Measurements from ENCODE around the gene KLHL7.

Gene KLHL7, protein sequence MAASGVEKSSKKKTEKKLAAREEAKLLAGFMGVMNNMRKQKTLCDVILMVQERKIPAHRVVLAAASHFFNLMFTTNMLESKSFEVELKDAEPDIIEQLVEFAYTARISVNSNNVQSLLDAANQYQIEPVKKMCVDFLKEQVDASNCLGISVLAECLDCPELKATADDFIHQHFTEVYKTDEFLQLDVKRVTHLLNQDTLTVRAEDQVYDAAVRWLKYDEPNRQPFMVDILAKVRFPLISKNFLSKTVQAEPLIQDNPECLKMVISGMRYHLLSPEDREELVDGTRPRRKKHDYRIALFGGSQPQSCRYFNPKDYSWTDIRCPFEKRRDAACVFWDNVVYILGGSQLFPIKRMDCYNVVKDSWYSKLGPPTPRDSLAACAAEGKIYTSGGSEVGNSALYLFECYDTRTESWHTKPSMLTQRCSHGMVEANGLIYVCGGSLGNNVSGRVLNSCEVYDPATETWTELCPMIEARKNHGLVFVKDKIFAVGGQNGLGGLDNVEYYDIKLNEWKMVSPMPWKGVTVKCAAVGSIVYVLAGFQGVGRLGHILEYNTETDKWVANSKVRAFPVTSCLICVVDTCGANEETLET

DNA sequence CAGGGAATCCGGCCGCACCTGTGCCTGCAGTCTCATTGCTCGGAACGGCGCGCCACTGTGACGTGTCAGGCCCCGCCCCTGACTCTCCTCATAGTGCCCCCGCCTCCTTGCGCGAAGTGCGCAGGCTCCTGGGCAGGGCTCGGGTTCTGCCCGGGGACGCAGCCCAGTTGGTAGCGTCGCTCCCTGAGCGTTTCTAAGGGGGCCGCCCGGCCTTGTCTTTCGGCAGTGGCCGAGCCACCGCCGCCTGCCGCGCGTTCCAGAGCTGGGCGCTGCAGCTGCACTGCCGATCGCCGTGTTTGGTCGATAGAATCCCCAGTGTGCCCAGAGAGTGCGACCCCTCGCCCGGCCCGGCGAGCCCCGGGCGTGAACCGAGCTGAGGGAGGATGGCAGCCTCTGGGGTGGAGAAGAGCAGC, at the start of gene KLHL7:
TSS of gene KLHL7 (plus strand) at position 142 of the 413 bp plus-strand sequence. CDS start at position 384, 242 bp downstream.
- DNase-seq, result peak; percentile 91

DNA sequence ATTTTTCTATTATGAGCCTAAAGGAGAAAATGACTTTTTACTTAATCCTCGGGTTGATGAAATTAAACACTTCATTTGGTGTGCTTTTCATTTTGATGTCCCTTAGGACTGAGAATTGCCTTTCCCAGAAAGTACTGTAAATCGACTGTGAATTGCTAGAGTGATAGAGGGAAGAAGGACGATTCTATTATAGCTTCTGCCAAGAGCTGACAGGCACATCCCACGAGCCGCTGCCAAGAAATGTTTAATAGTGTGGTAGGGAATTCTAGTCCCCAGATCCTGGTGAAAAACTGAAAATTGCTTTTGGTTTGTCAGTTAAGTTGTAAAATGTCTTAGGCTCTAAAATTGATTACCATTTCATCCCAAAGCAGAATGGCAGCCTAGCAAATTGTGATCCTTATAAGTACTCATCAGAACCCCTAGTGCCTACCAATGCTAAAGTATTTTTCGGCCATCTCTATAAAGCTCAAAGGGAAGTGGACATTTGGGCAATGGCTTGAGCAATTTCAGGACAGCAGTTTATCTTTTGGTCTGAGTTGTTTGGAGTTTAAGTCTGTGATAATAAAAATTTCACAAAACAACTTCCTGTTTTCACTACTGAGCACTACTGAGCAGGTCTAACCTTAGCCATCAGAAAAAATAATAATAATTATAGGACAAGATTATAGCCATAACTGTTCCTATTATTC, 47.0 kb upstream of the KLHL7 start:
- DNase-seq, result no peak

DNA sequence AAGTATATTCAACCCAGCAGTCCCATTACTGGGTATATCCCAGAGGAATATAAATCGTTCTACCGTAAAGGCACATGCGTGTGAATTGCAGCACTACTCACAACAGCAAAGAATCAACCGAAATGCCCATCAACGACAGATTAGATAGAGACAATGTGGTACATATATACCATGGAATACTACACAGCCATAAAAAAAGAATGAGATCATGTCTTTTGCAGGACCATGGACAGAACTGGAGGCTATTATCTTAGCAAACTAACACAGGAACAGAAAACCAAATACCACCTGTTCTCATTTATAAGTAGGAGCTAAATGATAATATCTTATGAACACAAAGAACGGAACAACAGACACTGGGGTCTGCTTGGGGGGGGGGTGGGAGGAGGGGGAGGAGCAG, 44.3 kb upstream of the KLHL7 start:
- no peak for DNase-seq

DNA sequence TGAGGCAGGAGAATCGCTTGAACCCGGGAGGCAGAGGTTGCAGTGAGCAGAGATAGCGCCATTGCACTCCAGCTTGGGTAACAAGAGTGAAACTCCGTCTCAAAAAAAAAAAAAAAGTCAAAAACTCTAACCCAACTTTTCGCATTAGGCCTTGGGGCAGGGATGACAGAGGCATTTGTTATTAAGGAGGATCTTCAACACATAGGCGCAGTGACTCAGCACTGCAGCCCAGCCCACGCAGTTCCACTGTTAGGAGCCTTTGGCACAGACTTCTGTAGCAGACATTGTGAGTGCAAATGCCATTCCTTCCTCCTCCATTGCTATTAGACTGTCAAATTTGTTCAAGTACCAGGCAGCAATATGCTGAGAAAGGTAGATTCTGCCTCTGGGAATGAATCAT, 43.1 kb upstream of the KLHL7 start:
- DNase-seq, result peak; percentile 53

DNA sequence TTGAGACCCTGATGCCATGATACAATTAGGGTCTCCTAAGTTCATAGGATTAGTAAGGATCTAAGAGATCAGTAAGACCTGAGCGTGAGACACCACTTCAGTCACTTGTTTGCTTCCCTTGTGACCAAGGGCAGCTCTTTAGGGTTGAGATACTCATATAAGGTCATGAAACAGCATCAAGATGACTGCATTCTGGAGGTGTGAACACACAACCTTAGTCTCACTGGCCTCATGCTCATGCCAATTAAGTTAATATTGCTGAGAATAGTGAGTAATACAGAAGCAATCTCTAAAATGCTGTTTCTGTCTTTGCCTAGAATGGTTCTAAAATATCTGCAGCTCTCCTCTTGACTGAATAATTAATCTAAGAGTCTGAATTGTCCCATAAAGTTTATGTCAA, 39.6 kb upstream of the KLHL7 start:
- peak; percentile 77 for DNase-seq

DNA sequence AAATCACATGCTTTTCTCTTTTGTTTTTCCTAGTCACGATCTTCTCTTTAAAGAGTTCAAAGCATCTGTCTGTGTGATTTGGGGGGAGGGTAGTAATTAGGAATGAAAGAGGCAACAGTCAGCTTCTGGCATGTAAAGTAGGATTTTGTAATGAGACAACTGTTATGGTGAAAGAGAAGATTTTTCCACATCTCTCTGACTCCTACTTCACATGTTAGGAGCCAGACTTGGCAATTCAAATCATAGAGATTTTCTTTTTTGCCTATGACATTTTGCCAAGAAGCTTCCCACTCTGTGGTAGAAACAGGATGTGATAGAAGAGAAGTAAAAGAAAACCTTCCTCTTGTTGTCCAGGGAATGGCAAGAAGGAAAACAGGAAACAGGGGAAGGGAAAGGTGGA, 38.3 kb upstream of the KLHL7 start:
- peak; percentile 66 for DNase-seq

DNA sequence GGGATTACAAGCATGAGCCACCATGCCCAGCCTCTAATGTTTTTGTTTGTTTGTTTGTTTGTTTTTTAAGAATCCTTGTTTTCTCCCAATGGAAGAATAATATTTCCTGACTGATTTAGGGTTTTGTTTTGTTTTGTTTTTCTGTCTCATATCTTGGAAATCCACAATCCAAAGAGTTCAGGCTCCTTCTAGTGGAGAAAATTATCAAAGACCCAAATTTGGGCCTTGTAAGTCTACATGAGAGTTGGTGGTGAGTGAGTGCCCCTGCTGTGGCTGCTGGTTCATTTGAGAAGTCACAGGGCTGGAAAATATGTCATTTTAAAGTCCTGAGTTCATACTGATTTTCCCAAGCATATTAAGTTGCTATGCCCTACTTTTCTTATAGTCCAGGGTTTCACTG, 33.5 kb upstream of the KLHL7 start:
- peak; percentile 19 for DNase-seq

DNA sequence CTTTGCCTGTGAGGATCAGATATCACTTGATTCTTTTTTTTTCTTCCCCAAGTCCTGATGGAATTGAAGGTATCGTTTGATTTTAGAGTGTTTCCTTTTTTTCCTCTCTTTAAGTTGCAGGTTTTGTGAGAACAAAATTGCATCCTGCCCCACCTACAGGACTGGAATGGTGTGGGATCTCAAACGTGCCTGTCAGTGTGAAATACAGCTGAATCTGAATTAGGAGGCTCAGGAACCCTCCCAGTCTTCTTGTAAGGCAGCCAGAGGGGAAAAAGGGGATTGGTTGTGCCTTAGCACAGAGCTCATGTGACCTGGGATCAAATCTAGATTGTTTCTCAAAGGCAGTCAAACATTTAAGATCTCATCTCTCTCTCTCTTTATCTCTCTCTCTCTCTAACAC, 32.7 kb upstream of the KLHL7 start:
- DNase-seq, result no peak

DNA sequence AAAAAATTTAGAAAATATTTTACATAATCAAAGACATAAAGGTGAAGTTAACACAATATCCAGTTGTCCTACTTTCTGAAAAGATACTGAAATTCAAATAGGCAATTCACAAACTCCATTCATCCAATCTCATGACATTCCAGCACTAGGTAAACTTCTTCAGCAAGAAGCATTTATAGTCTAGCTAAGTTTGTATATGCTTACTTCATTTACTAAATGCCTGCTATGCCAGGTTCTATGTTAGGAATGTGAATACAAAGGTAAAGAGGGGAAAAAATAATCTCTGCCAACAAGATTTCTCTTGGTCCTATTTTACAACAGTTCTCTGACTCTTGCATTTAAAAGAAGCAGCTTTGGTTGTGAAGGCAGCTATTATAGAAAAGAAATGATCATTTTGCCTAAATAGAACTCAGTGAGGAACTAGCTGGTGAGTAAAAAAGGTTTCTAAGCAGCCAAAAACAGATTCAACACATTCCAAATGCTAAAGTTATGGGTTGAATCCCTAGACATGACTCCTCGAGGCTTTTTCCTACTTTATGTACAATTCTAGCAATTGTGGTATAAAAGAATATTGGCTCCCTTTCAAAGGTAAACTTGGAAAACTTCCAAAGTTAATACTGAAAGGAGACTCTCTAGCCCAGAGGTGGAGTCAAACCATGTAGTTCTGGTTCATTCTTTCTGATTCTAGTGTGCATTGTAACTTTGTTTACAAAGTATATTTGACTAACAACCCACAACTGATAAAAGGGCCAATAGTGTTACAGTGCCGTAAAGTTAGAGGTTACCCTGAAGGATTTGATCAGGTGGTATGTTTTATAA, 30.9 kb upstream of the KLHL7 start:
- peak; percentile 27 for DNase-seq

DNA sequence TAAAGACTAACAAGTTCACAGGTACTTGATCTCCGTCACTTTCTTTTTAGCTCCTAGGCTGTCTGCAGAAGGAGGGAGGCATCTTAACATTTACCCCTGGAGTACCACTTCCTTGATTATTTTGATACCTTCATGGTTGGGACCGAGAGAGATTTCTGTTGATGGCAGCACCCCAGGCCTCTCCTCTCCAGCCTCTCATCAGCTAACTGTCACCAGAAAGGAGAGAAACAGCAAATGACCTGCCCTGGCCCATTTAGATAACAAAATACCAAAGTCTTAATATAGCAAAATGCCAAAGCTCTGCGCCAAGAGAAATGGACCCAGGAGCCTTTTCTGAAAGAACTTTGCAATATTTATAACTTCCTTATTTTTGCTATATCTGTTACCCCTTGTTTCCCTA, 30.0 kb upstream of the KLHL7 start:
- no peak for DNase-seq

DNA sequence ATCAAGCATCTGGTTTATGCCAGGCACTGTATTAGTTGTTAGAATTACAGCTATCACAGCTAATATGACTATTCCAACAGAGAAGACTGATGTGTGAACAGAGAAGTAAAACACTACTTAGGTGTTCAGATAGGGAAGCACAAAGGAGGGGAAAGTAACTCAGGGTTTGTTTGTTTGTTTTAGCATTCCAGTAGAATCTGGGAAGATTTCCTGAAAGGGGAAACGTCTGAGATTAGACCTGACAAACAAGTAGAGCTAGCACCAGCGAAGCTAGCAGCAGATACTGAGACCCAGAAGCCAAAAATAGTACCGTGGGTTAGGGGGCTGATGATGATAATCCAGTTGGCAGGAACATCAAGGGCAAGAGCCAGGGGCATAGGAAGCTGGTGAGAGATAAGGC, 28.8 kb upstream of the KLHL7 start:
- no peak for DNase-seq

DNA sequence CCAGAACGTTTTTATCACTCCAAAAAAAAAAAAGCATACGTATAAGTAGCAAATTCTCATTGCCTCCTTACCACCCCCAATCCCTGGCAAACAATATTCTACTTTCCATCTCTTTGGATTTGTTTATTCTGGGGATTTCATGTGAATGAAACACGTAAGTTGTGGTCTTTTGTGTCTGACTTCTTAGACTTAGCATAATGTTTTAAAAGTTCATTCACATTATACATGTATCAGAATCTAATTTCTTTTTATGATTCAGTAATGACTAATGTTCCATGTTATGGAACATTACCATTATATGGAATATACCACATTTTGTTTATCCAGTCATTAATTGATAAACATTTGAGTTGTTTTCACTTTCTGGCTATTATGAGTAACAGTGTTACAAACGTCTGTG, 12.5 kb upstream of the KLHL7 start:
- peak; percentile 70 for DNase-seq

DNA sequence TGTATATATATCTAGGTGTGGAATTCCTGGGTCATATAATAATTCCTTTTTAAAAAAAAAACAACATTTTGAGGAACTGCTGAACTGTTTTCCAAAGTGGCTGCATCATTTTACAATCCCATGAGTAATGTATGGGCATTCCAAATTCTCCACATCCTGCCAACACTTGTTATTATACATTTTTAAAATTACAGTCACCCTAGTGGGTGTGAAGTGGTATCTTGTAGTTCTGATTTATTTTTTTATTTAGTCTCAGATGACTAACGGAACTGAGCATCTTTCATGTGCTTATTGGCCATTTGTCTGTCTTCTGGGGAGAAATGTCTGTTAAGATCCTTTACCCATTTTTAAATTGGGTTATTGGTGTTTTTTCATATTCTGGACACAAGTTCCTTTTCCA, 12.0 kb upstream of the KLHL7 start:
- peak; percentile 87 for DNase-seq

DNA sequence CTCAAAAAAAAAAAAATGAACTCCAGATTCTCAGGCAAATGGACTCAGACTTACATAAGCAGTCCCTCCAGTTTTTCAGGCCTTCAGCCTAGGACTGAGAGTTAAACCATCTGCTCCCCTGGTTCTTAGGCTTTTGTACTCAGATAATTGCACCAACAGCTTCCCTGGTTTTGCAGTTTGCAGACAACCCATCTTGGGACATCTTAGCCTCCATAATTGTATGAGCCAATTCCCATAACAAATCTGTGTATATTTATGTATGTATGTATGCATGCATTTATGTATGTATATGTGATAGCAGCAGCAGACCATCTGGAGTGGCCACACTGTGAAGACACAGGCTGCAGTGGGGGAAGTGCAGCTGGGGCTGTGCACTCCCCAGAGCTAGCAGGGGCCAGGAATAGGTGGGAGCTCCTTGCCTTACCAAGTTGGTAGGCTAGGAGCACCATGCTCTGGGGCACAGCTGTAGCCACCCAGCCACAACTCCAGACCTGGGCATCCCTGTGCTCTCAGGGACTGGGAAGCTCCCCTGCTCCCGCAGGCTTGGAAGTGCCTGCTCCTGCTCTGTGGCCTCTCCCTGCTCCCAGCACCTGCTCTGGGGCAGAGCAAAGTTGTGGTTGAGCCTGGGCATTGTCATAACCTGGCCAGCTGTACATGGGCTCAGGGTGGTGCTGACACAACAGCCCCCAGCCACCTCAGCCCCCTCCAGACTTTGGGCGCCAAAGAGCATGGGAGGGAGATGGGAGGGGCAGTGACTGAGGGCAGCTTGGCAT, 8.9 kb upstream of the KLHL7 start:
- DNase-seq, result no peak

DNA sequence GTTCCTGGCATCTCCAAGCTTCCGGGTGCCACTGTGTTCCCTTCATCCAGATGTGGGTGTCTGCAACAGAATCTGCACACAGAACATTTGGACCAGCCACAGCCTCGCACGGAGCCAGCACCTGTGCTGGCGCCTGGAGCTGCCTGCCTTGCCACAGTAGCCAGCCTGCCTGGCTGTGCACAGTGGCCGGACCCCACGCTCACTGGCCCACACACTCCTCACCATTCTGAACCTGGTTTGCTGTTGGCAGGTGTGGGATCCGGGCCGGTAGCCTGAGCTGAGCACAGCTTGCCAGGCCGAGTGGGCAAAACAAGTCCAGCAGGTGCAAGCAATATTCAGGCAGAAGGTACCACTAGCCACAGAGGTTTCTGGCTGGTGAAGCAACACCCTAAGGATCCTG, 7.6 kb upstream of the KLHL7 start:
- DNase-seq, result no peak

DNA sequence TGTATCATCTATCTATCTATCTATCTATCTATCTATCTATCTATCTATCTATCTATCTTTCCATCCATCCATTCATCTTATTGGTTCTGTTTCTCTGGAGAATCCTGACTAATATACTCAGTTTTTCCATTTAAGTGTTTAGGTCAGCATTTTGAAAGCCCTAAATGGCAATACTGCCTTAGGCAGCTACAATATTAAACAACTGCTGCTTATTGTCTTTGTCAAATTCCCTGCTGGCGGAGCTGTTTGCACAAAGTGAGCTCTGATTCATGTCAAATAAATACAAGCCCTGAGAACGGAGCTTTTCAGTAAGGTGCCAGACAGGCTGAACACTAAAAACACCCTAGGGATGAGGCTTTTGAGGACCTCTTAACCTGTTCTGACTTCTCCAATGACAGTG, 7.1 kb upstream of the KLHL7 start:
- no peak for DNase-seq

DNA sequence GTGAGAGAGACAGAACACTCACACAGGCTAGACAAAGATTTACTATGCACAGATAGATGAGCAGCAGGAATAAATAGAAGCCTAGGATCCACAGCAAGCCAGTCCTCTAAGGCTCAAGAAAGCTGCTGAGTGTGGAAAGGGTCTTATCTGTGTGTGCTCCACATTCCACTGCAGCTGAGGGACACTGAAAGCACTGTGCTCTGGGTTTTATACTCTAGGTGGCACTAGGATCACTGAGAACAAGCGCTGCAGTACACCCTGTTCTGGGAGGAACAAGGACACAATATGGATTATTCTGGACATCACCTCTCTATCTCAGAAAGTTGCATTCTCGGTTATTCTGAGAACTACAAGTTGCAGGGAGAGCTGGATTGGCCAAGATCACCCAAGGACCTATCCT, 4.9 kb upstream of the KLHL7 start:
- DNase-seq, result no peak

DNA sequence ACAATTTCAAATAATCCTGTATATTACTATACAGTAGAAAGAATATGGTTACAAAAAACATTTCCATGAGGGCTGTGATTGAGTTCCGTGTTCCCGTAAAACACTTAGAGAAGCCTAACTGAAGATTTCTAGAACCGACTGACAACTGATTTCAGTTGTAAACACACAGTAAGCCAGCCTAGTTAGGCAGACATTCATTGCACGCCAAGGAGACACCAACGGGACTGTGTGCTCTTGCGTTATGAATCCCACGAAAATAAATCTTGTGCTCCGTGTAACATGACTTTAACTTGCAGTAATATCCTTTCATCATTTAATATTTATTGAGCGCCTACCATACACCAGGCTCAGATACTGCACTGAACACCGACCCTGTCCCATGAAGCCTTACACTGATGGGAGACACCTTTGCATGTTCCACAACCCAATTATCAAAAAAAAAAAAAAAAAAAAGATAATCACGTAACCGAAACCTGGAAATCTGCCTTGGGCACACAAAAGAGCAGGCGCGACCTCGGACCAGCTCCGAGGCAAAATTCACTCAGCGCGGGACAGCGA, 420 bp upstream of the KLHL7 start:
- DNase-seq, result no peak

DNA sequence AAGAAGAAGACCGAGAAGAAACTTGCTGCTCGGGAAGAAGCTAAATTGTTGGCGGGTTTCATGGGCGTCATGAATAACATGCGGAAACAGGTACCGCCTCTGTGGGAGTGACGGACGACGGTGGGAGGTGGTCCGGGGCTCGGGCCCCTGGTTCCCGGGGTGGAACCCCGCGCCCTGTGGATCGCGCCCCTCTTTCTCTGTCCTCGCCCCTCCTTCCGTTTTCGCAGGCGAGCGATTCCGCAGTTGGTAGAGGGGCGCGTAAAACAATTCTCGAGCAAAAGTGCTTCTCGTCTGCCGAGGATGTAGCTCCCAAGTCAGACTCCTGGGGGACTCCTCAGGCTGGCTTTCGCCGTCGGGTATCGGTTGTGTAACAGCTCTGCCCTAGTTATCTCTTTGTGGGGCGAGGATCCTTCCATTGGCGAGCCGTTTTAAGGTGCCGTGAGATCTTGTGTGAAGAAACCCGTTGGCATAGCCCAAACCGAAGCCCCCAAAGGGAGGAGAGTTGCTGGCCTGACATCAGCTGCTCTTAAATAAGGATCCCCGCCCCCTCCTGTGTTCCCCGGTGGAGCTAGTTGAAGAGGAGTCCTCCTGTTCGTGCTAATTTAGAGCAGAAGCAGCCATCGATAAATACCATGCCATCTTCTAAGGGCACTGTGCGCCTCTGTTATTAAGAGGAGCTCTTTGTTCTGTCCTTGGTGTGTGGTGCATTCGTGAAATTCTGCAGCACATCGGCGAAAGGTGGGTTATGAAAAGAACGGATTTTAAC, 655 bp downstream of the KLHL7 start:
- peak; percentile 47 for DNase-seq

DNA sequence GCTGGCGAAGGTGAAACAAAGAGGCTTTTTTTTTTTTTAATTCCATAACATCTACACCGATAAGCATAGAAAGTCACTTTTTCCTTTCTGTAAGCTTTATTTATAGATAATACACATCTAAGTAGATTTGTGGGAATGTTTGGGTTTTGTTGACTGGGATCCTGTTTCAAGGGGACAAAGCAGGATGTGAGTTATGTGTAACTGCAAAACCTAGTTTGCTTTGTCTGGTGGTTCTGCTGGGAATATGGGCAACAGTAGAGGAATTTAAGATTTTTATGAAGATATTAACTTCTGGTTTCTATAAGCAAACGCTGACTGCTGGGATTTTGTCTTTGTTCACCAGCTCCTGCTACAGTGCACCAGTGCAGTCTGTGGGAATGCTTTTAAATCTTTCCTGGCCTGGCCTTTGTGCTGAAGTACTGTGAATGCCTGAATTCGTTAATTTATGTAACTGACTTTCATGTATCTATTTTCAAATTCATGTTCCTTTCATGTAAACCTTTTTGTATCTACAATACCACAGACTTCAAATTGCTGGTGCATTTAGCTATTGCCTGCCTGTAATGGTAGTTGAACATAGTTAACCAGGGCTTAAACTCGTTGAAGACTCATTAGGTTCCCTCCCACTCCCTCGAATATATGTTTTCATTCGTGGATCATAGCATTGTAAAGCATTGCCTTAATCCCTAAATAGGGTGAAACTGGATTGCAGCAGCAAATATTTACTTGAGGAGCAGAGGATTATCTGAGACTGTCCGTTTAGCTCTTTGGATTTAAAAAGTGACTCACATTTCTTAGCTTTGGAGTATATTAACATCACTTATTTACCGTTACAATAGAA, 1.5 kb downstream of the KLHL7 start:
- DNase-seq, result no peak

Data from fibroblast of skin of right biceps (primary cell).